GM18499 (cell line): ENCODE data around the gene JPH4.

Experiments used
- ATAC-seq: cut with Tn5 transposase; IDR thresholded peaks from one replicate; pipeline ENCODE4 v1.9.1; 2021; ENCODE audit warnings: moderate number of reproducible peaks; ENCODE audit not compliant: insufficient read depth, unreplicated experiment

Gene JPH4

DNA sequence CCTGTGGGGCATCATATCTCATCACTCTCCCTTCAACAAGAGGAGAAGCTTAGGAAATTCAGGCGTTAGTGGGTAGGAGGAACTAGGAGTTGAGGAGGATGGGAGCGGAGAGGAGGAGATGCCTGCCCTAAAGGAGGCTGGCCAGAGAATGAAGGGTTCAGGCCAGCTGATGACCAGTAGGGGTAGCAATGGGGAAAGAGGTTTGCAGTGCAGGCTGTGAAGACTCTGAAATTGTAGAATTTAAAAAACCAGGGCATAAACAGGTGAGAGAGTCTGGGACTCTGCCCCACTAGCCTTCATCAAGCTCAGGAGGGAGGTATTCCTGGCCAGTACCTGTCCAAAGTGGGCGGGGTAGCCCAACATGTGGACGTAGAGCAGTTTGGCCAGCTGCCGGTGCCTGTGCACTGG lies 11.8 kb downstream of the JPH4 start:
- no peak for ATAC-seq

DNA sequence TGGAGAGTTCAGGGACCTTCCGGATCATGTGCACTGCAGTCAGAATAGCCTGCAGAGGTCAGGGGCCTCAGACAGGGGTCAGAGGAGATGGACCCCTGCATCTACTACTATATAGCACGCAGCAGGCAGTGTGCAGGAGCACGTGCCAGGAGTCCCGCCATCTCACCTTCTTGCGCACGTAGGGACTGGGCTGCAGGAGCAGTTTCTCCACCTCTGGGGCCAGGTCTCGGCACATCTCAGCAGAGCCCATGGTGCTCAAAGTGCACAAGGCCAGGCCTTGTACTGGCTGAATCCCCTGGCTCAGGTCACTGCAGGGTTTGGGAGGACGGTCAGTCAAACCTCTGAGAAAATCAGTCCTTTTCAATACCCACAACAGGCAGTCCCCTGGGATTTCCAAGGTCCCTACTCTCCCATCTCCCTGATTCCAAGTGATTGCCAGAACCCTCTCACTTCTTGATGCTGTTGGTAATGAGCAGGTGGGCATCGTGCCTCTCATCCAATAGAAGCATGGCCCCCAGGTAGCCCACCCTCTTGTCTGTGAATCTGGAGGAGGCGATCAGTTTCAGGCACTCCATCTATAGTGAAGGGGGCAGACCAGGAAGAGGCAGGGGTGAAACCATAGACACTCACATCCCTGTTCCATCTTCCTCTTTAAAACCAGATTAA lies 12.3 kb downstream of the JPH4 start:
- ATAC-seq, result no peak

DNA sequence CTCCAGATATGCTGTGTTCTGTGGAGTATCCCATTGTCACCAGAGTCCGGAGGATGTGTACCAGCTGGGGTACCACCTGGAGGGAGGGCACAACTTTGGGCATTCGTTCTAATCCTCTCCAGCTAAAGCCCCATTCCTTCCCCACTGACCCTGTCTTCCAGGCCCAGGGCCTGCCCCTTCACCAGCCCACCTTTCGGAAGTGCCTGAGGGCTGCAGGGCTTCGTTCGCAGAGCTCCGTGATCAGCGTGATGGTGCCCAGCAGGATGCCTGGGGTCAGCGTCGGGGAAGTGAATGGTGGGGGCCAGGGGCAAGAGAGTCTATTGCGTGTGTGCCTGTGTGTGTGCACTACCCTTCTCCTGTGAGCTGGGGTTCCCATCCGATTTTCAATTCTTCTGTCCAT lies 13.0 kb downstream of the JPH4 start:
- no peak for ATAC-seq

DNA sequence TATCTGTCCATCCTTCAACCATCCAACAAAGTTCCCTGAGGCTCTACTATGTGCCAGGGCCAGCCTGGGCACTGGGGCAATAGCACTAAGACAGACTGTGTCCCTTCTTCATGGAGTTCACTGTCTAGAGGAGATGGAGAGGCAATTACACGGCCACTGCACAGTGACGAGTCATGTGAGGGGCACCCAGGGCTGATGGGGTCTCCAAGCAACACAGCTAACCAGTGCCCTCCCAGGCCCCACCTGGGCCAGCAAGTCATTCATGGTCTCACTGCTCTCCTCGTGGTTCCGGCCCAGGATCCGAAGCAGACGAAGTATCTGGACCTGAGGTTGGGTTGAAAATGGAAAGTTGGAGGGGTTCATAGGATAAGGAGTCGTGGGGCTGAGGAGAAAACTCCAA lies 13.7 kb downstream of the JPH4 start:
- ATAC-seq, result no peak

DNA sequence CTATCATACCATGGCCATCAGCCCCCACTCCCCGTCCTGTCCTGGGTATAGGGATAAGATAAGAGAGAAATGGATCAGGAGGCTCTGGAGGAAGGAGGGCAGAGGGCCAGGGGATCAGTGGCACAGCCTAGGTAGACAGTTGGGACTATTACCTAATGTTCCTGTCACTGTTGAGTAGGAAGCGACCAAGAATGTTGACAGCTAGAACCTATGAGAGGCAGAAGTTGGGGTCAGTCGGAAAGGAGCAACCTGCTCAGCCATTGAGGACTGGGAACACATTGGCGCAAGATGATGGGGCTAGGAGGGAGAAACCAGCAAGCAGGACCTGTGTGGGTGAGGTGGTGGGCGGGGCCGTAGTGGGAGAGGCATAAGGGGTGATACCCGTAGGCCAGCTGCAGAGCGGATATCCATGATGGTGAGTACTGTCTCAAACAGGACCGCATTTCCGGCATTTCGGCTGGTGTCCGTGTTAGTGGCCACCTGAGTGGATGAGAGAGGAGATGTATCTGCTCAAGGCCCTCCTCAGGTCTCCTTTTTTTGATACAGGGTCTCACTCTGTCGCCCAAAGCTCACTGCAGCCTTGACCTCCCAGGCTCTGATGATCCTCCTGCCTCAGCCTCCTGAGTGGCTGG lies 14.3 kb downstream of the JPH4 start:
- ATAC-seq, result no peak

DNA sequence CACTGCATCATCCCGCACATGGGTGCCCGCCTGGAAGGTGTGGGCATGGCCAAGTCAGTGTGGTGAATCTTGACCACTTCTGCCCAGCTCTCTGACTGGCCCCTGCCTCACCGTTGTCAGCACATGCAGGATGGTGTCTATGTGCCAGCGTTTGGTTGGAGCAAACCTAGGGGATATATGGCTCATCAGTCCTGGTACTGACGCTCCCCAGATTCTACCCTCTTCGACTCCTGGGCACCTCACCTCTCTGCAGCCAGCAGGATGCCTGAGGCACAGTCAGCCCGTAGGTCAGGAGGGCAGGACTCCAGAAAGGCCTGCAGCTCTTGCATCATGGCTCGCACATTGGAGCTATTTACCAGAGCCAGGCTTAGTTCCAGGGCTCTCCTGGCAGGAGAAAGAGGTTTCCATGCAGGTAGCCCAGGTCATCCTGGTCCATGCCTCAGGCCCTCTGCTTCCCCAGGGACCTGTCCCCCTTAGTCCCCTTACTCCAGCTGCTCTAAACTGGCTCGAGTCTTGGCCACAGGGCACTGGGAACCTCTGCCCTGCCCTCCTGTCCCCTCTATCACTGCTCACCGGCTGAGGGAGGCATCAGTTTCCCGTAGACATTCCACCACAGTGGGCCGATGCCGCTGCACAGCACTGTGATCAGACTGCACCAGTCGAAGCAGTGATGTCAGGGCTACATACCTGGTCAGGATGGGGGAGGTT lies 15.0 kb downstream of the JPH4 start:
- ATAC-seq, result no peak

DNA sequence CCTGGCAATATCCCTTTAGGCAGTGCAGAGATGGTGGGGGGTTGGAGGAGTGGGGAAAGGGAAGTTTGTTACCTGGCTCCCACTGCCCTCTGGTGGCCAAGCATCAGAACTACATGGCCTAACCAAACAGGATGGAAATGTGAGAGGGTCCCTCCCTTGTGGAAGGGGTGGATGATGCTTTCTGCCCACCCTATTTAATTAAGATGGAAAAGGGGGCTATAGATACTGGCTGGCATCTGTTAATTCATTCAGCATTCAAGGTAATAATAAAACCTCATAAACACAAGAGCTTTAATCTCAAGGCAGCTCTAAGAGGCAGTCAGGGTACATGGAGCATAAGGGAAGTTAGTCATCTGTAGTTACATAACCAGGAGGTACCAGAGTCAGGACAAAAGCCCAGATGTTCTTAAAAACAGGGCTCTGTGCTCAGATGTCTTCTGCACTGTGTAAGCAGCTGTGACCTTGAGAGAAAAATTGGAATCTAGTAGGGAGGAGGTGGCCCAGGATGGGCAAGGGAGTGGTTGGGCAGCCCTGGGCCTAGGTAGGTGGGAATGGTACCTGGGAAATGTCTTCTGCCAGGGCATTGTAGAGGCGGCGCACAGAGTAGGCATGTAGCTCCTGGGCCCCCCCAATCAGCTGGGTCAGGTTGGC lies 15.6 kb downstream of the JPH4 start:
- no peak for ATAC-seq

DNA sequence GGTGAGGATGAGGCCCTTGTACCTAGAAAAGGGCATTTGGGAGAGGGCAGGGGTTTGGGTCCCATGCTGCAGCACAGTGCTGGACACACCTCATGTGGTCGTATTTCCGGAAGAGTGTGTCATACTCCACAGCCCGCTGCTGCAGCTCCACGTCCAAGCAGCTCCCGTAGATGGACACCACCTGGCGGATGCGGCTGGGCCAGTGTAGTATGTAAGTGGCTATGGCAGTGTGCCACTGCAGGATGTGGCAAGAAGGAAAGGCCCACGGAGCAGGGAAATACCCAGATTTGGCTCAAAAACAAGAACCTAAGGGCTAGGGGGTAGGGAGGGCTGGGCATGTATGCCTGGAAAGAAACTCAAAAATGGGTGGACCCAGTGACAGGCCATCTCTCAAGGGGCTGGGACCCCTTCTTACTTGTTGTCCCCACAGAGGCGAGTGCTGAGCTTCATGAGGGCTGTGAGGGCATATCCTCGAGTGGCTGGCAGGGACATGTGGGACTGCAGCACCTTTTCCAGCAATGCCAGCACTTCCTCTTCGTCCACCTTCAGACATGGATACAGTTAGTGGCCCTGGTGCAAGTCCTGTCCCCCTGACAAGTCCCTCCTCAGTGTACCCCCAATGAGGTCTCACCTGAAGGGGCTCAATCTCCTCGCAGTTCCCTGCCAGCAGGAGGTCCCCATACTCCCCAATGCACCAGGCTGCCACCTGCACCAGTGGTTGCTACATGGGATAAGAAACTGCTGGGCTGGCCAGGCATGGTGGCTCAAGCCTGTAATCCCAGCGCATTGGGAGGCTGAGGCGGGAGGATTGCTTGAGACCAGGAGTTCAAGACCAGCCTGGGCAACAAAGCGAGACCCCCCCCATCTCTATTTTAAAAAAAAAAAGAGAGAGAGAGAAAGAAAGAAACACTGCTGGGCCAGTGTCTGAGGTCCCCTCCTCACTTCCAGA lies 16.4 kb downstream of the JPH4 start:
- ATAC-seq, result no peak

DNA sequence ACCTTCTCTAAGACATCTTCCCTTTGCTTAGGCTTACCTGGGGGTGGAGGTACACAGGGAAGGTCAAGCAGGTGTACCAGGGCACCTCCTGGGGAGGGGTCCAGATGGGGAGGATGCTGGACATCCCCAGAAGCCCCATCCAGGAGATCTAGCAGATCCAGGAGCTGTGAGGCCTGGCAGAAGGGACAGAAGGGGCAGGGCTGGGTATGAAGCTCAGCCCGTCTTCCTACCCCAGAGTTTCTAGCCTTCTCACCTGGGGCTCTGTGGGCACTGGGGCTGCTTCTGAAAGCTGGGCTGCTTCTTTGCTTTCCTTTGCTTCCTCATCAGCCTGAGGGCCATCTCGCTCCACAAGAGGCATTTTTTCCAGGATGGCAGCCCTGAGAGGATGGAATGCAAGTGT lies 17.3 kb downstream of the JPH4 start:
- ATAC-seq, result no peak

DNA sequence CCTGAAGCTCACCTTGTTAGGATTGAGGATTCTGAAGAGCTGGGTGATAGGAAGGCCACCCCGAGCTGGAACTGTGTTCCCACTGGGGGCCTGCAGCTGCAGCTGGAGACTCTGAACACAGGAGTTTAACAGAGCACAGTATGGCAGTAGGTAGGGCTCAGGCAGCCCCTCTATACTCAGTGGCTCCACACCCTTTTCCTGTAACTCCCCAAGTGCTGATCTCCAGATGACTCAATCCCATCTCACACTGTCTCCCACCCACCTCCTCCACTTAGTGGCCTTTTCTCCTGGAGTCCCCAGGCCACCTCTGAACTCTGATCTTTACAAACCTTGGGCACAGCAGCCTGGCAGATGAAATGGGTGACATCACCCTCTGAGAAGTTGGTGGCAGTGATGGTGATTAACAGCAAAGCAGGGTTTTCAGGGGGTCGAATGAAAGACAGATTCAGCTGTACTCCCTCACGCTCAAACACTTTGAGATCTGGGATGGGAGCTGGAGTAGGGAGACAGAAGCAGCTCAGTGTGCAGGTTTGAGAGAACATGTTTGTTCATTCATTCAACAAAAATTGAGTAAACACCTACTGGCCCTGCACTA lies 18.6 kb downstream of the JPH4 start:
- no peak for ATAC-seq

DNA sequence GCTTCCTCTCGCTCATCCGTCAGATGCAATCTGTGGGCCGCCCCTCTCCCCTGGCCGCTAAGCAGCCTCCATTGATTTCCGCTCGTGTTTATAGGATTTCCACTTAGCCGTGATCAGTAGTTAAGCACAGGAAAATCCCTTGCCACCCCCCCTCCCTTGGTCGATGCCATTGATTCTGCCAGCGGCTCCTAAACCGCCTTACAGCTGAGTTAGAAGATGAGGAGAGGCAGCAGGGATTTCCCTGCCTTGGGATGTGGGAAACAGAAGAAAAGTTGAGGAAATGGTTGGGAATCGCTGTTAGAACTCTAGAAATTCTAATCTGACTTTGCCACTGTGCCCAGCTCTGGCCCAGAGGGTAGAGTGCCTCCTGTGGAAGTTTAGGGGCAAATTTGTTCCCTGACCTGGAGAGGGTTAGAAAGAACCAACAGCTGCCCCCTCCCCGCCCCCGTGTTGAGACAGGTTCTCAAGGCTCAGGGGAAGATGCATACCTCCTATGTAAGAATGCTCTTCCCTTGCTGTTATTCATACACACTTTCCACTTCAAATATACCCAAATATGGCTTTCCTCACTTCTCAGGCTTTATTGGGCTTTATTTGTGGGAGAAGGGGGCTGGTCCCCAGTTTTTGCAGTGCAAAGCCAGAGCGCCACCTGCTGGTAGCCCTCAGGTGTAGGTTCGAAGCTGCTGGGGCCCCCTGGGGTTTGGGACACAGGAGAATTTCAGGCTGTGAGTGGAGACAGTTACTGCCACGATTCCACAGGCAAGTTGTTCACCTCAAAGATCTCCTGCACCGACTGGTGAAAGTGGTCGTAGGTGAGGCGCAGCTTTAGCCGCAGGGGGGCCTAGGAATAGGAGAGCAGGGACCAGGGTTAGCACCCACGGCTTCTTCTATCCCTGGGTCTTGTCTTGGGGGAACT lies 19.3 kb downstream of the JPH4 start:
- no peak for ATAC-seq

DNA sequence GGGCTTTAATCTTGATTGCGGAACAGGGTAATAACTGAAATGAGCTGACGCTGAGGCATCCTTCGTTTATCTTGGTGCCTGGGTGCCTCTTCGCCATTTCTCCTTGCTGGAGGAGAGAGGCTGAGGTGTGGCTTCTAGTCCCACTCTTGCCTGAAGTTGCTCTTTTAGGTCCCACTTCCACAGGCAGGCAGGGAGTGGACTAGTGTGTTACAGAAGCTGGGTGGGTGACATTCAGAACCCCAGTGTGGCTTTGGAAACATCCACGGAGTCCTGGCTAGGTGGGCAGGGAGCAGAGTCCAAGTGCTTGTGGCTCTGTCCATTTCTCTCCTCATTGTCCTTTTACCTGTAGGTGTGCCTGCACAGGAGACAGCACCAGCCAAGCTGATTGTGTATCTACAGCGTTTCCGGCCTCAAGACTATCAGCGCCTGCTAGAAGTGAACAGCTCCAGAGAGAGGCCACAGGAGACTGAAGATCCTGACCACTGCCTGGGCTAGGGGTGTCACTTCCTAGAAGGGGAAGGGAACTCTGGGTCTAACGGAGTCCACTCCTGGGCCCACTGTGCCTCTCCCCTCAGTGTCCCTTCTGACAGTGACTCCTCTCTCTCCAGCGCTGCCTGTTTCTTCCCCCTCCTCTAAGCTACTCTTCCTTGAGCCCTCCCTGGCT lies 20.1 kb downstream of the JPH4 start:
- no peak for ATAC-seq

DNA sequence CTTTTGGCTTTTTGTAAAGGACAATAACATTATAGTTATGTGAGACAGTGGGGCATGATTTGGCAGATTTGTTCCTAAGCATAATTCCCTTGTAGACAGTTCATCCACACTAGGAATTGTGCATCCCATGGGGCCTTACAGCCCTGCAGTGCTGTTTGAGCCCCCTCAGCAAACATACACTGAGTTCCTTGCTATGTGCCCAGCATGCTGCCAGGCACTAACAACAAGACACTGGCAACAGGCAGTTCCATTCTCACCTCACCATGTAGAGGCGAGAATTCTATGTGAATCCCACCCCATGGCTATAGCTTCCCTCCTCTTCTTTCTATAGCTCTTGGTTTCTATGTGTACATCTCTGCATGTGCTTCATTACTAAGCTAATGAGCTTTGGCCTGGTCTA lies 20.6 kb downstream of the JPH4 start:
- ATAC-seq, result no peak

DNA sequence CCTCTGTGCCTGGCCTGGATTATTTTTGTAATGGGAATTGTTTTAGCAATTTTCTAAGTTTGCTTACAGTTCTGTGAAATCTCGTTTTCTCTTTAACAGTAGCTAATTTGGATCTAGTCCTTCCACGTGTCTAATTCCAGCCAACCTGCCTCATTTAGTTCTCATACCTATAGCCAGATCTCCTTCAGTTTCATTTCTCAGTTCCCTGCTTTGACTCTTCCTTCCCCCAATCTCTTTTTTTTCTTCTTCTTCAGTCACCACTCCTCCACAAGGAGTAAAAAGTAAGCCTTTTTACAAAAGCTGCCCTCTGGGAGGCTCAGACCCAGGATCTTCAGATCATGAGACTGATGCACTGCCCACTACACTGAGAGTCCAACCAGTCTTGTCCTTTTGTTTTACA lies 21.1 kb downstream of the JPH4 start:
- no peak for ATAC-seq

DNA sequence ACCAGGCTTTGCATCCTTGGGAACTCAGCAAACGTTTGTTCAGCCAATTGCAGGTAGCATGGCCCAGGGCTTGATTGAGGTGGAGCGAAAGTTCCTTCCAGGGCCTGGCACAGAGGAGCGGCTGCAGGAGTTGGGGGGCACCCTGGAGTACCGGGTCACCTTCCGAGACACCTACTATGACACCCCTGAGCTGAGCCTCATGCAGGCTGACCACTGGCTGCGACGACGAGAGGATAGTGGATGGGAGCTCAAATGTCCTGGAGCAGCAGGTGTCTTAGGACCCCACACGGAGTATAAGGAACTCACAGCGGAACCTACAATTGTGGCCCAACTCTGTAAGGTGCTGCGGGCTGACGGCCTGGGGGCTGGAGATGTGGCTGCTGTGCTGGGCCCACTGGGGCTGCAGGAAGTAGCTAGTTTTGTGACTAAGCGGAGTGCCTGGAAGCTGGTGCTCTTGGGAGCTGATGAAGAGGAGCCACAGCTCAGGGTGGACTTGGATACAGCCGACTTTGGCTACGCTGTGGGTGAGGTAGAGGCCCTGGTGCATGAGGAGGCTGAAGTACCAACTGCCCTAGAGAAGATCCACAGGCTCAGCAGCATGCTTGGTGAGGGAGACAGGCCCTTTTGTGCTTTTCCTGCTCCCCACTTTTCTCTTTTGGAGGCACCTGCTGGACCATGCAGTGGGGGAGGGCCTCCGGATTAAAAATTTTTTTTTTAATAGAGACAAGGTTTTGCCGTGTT lies 21.7 kb downstream of the JPH4 start:
- ATAC-seq, result no peak

DNA sequence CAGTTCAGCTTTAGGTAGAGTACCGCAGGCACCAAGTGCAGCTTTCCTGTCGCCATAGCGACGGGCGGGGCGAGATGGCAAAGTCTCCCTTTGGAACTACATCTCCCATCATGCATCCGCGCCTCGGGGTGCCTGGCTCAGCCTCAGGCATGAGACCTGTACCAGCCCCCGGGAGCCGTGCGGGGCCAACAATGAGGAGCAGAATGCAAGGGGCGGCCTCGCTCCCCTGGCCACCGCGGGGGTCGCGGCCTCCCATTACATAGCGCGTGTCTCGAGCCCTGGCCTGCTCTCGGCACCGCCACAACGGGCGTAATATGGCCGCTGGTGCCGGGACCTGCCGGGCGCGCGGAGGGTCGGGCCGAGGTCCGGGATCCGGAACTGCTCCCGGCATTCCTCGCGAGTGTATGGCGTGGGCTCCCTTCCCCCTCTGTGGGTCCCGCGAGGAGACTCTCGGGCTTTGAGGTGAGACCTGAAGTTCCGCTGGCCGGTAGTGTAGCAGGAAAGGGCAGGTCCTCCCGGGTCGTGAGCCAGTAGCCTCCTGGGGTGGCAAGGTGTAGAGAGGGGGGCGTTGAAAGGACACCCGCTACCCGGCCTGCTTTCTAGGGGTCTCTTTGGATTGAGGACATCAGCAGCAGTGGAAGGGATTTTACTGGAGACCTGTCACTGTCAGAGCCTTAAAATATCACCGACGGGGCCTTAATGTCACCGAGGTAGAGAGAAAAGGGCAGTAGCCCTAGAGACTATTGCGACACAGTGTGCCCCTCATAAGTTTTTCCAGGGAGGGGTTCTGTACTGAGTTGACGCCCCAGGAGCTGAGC lies 22.5 kb downstream of the JPH4 start, which contains the start of gene THTPA:
Gene THTPA (plus strand): TSS at position 390 of the 818 bp plus-strand sequence. CDS start 487 bp downstream, outside the sequence.
- peak; percentile 81 for ATAC-seq

DNA sequence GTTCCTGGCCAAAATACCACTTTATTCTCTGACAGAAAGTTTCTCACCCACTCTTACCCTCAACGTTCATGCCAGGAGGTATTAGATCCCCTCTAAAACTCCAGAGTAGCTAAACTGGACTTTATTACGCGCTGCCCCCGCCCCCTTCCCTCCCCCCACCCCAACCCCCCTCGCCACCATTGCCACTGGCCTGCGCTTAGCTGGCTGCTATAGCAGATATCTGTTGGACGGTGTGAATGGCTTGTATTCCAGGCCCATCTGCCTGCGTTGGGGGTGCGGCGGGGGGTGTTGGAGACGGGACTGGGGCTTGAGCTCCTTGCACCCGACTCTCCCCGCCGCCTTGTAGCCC lies 23.1 kb downstream of the JPH4 start:
- ATAC-seq, result no peak
